ENCODE data around the gene TIMD4.

DNA sequence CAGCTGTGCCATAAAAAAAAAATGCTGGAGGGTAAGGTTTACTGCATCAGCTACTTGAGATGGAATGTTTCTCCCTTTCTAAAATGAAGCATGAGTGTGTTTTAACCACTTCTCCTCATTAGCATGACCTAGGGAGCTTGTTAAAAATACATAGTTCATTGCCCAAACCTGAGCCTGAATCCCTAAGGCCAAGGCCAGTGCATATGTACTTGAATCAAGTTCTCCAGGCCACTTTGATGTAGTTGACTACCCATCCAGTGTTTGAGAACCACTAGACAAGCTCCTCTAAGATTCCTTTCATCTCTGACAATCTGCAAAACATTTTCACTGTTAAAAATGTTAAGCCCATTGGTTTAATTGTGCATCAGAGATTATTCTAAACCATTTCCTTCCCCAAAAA, 6.7 kb downstream of the TIMD4 start:
- TF ChIP-seq, protein P1, sequence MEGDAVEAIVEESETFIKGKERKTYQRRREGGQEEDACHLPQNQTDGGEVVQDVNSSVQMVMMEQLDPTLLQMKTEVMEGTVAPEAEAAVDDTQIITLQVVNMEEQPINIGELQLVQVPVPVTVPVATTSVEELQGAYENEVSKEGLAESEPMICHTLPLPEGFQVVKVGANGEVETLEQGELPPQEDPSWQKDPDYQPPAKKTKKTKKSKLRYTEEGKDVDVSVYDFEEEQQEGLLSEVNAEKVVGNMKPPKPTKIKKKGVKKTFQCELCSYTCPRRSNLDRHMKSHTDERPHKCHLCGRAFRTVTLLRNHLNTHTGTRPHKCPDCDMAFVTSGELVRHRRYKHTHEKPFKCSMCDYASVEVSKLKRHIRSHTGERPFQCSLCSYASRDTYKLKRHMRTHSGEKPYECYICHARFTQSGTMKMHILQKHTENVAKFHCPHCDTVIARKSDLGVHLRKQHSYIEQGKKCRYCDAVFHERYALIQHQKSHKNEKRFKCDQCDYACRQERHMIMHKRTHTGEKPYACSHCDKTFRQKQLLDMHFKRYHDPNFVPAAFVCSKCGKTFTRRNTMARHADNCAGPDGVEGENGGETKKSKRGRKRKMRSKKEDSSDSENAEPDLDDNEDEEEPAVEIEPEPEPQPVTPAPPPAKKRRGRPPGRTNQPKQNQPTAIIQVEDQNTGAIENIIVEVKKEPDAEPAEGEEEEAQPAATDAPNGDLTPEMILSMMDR (IDR thresholded peaks at IDR 0.05; ENCODE audit: low read depth, low read length) = no peak
- TF ChIP-seq POLR2A (IDR thresholded peaks at IDR 0.05; ENCODE audit: extremely low read depth, insufficient read length) = no peak
- TF ChIP-seq MYC (IDR thresholded peaks at IDR 0.05; ENCODE audit: low read depth, low read length) = no peak

All from NB4 (cell line).